ENCODE data around the gene EPB41L2.
"Not testable (repeated sequence)": the region's sequence is repeated elsewhere in the genome, so short reads cannot be mapped to it uniquely, and the experiment has no call there.

Gene EPB41L2

DNA sequence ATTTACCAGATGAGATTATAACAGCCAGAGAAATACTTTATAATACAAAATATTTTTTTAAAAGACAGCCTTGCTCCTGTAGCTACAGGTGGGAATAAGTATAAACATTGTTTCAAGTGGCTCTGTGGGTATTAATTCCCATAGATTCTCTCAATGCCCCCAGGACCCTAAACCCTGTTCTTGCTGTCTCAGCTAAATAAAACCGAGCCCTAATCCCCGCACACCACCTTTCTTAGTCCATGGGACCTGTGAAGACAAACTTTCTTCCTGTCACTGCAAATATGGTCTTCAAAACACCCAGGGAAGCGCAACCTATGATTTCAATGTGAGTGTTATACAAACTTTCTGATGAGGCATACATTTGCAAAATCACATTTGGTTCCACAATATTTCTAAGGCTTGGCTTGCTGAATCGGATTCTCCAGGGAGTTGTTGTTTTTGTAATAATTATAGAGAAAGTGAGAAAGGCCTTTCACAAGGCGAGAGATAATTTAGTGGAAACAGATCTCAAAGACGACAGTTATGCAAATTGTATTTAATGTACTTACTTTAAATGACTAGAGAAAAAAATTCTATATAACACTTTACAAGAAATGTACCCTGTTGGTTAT lies 224.7 kb downstream of the EPB41L2 start:
- DNase-seq (ENCODE audit: low read depth), result no peak

DNA sequence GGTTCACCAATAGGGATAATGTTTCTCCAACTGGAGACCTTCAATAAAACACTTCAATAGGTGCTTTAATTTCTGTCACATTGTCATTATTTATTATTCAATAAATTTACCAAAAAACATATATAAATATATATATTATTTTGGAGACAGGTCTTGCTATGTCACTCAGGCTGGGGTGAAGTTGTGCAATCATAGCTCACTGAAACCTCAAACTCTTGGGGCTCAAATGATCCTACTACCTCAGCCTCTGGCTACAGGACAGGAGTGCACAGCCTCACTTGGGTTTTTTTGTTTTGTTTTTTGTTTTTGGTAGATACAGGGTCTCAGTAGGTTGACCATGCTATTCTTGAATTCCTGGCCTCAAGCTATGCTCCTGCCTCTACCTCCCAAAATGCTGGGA lies 226.0 kb downstream of the EPB41L2 start:
- DNase-seq (ENCODE audit: low read depth), result no peak

DNA sequence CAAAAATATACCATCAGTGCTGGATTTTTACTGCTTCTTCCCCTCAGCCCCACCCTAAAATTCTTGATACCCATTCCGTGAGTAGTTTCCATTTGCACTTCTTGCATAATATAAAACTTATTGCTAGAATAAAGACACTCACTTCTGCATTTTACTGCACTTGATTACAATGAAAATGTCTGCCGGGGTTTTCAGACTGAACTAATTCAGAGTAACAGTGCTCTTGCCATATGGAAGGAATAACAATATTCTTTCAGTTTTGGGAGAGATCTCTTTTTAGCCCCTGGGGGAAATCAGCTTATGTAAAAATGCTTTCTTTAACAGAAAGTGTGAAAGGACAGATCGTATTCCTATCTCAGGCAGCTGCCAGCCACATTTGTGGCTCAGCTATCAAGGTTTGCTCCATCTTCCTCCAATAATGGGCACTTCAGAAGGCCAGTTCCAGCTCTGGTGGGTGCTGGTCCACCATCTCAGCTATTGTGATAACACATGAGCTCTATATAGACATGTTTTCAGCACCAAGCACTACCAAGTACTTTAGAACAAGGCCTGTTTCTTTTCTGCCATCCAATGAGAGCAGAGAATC lies 226.9 kb downstream of the EPB41L2 start:
- DNase-seq (ENCODE audit: low read depth), result no peak

DNA sequence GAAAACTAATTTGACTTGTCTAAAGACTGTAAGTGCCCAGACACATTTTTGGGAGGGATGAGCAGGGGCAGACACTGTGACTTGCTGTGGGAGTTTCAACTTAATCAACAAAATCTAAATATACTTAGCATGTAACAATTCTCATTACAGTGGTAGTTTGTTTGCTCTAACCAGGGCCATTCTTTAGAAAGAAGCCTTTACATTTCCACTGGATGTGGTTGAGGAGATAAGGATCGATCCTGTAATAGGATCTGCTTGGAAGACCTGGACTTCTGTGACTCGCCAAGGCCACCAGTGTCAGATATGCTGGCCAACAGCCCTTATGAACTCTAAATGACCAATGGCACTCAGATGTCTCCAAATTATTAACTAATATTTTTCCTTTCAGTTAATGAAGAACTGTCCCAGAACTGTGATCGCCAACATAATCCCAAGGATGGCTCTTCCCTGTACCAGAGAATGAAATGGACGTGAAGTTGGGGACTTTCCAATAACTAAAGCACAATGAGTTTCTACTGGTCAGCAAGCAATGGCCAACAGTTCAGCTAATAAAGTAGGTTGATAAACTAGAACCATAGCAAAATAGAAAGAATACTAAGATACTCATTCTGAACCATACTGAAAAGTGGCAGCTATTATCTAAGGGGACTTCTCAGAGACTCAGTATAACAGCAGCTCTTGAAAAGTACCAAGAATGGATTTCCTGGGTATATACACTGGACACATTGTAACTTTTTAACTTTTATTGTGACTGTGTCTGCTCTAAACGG lies 228.4 kb downstream of the EPB41L2 start:
- no peak for DNase-seq (ENCODE audit: low read depth)

DNA sequence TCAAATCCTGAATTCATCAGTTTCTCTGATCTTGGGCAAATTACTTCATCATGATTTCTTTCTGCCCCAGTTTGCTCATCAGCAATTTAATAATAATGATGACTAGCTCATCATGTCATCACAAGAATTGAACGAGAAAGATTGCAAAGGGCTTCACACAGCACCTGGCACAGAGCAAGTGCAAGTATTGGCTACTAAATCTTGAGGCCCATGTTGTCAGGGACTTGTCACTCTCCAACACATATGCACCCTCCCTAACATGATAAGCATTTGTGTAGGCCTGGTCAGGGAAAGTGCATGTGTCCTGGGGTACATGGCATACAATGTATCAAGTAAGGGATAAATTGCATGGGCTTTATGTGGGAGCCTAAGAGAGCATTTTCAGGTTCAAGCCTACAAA lies 229.5 kb downstream of the EPB41L2 start:
- no peak for DNase-seq (ENCODE audit: low read depth)

DNA sequence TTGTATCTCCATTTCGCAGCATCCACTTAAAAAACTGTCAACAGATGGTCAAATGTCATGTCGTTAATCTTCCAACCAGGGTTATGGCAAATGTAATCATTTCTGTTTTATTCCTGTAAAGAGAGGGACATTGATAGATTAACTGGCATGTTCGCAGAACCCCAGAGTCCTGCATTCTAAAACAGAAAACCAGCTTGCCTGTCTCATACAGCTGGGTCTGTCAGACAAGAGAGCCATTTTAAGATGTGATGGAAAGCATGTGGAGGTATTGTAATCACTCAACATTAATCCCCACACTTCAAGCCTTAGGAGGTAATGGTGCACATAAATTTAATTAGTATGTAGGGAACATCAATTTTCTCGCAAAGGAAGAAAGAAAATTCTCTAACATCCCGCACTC lies 231.4 kb downstream of the EPB41L2 start:
- DNase-seq (ENCODE audit: low read depth), result no peak

DNA sequence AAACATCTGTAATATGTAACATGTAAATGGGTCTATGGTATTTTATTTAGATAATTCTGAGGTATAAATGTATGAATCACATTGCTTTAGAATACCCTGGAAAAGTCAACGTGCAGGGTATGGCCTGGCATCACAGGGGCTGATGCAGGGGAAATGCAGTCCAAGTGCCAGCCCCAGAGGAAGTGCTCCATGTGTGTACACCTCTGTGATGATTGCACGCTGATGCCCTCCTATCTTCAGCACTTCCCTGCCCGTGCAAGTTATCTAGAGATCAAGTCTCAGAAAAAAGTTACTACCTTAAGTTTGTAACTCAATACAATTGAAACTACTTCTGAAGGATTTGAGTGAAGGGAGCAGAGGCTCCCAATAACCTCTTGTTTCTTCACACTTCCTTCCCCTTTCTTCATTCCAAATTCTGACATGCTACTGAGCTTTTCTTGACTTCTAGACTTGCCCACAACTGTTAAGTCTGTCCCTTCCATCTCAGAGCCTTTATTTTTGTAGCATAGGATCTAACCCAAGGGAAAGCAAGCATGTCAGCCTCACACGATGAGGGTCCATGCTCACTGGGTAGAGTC lies 233.6 kb downstream of the EPB41L2 start:
- no peak for DNase-seq (ENCODE audit: low read depth)

DNA sequence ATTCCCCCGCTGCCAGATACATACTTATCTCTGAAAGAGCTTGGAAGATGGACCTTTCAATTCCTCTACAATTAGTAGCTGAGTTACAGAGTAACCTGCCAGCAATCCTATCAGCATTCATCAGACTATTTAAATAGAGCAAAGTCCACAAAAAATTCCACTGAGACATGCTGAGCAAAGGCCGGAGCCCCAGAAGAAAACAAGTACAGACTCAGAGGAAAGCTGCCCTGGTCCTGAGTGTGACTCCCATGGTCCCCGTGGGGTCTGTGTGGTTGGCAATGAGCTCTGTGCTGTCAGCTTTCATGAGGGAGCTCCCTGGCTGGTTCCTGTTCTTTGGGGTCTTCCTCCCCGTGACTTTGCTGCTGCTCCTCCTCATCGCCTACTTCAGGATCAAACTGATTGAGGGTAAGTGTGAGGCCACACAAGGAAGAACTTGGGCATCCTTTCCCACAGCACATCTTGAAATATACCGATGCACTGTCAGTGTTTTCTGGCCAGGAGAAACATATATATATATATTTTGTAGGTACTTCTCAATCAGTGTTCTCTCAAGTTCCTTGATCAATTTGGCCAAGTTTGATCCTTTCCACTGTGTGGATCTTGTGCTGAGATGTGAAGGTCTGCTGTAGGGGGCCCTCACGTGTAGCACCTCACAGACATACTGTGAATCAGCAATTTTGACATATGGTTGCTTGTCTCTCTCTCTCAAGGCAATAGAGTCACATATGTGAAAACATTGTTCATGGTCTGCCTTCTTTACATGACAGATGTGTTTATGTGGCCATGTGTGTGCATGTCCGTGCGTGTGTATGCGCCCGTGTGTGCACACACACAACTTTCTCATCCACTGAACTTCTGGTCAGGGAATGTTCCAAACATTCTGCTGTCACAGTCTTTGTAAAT lies 235.5 kb downstream of the EPB41L2 start, which contains the start of gene SMLR1:
SMLR1 (plus strand) TSS at position 160 of the 903 bp plus-strand sequence; CDS start at position 168, 8 bp downstream.
- no peak for DNase-seq (ENCODE audit: low read depth)

DNA sequence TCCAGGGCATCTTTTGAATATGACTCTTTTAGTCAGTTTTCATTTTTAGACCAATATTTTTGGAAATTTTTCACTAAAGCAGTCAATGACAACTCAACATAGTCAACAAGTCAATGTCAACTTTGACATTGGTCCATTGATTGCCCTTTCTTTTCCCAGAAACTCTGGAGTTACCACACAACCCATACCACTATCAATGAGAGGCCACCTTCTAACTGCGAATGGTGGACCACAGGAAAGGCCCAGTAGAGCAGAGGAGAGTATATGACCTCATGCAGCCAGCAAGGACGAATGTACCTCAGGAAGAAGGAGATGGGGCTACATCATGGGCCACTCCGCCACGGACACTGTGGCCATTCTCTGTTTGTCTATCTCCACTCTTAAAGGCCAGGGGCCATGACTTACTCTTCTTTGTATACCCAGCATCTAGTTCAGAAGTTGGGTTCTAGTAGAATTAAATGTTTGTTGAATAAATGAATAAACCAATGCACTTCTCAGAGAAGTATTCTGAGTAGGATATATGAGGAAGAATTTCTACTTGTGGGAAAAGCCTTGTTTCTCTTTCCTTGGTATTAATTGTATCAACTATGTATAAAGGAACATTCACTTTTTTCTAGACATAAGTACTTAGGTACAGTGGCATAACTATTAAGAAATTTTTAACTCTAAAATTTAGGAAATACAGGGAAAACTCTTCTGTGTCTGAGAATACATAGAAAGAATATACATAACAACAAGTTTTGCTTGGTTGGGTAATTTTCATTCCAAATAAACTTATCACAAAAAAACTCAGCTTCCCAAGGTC lies 236.4 kb downstream of the EPB41L2 start:
- no peak for DNase-seq (ENCODE audit: low read depth)

DNA sequence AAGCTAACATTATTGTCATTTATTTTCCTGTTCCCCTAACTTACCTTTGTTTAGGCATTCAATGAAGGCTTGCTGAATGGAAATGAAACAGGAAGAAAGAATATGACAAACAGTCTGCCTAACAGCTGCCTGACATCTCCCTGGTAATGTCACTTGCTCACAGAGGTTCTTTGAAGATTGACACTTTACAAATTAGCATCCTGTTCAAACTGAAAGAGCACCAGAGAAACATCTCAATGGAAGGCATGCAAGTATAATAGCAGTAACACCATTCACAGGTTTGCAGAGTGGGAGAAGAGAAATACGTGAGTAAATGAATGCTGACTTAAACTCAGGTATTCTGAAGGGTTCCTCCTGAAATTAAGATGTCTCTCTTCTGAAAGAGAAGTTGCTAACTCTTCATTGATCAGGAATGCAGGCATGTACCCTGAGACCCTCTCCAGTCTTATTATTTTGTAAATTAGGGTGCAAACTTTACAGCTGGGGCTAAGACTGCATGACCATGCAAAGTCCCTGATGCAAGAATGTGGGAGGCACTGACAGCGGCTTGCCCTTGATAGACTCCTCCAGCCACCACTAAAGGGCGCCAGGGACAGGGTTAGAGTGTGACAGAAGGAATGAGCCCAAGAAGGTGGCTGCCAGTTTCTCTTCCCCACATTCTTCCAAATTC lies 237.1 kb downstream of the EPB41L2 start:
- DNase-seq (ENCODE audit: low read depth), result no peak

DNA sequence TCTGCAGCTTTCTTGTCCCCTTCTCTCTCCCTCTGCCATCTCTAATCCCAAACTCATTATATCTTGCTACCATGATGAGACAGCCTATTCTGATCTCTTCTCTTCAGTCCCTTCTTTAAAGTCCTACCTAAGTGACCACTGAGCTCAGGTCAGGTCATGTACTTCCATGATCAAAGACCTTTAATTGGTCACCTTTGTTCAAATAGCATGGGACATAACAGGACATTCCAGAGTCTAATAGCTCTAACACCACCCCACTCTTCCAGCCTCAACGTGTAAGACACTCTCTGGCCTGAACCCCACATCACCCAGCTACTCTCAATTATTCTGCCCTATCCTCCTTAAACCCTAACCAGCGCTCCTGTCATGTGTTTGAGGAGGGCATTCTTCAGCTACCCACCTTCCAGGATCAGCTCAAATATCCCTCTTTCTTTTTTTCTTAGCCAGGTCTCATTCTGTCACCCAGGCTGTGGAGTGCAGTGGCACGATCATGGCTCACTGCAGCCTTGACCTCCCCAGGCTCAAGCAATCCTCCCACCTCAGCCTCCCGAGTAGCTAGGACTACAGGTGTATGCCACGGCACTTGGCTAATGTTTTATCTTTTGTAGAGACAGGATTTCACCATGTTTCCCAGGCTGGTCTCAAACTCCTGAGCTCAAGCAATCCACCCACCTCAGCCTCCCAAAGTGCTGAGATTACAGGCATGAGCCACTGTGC lies 237.9 kb downstream of the EPB41L2 start:
- no peak for DNase-seq (ENCODE audit: low read depth)

DNA sequence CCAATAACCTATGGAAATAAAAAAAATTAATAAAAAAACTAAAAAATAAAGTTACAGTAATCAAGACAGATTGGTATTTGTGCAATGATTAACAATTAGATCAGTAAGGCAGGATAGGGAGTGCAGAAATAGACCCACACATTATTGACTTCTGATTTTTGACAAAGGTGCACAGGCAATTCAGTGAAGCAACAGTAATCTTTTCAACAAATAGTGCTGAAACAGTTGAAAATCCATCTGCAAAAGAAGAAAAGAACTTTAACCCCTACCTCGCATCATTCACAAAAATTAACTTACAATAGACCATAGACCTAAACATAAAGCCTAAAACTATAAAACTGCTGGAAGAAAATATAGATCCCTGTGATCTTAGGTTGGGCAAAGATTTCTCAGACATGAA lies 240.3 kb downstream of the EPB41L2 start:
- no peak for DNase-seq (ENCODE audit: low read depth)

DNA sequence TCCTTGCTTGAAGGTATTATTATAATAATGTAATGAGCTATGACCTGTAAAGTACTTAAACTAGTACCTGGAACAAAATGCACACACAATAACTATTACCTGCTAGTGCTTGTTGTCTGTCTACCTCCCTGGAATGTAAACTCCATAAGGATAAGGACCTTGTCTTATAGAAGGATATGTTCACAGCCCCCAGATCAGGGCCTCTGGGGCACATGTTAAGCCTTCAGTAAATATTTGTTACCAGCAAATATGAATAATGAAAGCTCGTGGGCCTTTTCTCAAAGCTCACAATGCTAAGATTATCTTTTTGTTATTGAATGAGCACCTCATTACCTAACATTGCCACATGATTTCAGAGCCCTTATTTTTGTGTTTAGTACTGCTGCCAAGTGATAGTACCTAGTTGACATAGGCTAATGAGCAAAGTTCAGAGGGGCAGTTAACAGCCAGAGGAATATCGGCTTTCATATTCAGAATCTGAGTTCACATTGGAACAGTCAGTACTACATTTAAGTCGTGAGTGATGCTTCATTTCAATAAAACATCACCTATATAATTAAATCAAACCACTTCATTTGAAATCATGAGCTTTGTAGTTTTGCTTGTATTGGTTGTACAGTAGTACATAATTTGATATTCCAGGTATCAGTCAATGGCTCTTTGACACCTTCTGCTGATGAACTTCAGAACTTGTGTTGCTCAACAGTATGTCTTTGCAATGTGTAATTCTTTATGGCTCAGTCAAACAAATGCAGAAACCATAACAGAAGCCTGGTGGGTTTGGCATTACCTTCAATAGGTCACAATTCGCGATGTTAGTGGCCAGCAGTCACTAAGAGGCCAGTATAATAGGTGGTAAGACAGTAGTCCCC lies 247.6 kb downstream of the EPB41L2 start:
- no peak for DNase-seq (ENCODE audit: low read depth)

DNA sequence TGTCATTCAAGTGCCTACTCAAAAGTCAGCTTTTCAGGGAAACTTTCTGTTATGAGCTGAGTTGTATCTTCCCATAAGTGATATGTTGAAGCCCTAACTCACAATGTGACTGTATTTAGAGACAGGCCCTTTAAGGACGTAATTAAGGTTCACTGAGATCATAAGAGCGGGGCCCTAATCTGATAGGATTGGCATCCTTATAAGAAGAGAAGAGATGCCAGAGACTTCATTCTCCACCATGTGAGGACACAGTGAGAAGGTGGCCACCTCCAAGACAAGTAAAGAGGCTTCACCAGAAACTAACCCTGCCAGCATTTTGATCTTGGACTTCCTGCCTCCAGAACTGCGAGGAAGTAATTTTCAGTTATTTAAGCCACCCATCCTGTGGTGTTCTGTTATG lies 248.5 kb downstream of the EPB41L2 start:
- DNase-seq (ENCODE audit: low read depth), result no peak

DNA sequence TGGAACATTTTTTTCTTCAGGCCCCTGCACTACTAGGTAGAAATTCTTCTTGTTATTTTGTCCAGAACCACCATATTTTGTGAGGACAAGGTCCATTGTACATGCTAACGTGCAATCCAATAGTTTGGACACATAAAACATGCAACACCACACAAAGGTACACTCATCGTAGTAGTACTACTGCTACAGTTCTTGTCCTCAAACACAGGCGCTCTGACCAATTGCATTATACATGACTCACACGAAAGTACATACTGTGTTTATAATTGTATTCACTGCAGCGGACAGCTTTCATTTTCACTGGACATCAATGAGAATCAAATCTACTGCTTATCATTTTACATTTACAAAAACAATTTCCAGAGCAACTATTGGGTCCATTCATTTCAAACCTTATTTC lies 251.1 kb downstream of the EPB41L2 start:
- no peak for DNase-seq (ENCODE audit: low read depth)

DNA sequence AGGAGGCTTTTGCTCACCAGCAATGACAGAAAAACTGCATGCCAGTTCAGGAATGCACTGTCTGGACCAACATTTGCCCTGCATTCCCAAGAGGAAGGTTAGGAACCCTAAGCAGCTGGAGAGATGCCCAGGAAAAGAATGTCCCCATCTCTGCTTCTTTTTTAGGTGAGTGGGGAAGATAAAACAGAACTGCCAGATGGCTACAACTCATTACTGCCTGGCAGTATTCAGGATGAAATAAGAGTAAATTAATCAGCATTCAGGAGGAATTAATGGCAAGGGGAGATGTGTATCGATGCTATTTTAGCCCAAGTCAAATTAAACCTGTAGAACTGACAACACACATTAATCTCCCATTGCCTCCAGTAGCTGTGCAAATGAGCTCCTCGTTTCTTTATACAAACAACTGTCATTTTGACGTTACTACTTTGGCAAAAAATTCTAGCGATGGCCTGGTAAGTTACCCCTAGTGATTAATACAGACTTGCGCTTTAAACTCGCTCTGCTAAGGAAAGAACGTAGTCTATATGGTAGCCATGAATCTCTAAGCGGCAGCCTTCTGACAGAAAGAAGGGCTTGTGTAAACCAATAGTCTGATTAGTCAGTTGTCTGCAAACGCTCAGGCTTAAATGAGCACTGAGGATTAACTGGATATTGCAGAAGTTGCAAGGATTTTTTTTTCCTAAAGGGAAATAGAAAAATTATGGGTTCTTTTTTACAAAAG lies 252.6 kb downstream of the EPB41L2 start:
- DNase-seq (ENCODE audit: low read depth), result no peak

DNA sequence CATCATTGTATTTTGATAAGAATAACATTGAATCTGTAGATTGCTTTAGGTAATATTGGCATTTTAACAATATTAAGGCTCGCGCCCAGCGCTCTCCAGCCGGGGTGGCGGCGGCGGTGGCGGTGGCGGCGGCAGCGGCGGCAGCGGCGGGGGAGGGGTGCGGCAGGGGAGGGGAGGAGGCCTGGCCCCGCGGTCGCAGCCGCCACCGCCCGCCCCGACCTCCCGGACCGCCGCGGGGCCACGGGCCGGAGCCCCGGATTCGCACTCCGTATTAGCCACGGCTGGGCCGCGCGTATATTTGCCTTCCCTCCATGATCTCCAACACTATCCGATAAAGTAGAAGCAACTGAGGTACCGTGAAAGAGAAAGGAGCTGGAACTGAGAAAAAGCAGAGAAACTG lies 261.7 kb downstream of the EPB41L2 start:
- DNase-seq (ENCODE audit: low read depth), result not testable (repeated sequence)

DNA sequence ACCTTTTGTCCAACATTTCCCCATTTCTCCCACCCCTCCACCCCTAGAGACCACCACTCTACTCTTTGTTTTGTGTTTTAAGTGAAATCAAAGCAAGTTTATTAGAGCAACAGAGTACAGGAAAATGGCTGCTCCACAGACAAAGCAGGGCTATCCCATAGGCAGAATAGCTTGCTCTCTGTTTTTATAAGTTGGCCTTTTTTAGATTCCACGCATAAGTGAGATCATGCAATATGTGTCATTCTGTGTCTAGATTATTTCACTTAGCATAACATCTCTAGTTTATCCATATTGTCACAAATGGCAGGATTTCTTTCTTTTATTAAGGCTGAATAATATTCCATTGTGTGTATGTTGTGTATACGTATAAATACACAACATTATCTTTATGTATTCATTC lies 266.0 kb downstream of the EPB41L2 start:
- no peak for DNase-seq (ENCODE audit: low read depth)
